Measurements from ENCODE around the gene RIT2.

RIT2 gene

GRCh38 chr18:42780171-42780570, 335.3 kb downstream of the RIT2 start:
- Histone ChIP-seq H3K27ac (no peak overlapping the region), H3K4me1 (ENCODE audit: low read depth, poor library complexity, severe bottlenecking) (no peaks in the 10 kb centered on the region), H3K27me3 (ENCODE audit: insufficient read depth, low read depth) (no peaks in the 10 kb centered on the region), H4K20me1 (ENCODE audit: insufficient read depth) (no peaks in the 10 kb centered on the region), H3K36me3 (ENCODE audit: insufficient read depth) (no peaks in the 10 kb centered on the region), H3K9ac (no peak overlapping the region), H3K4me2 (no peak overlapping the region), H3K4me3 (IDR thresholded peaks at IDR 0.05; ENCODE audit: insufficient read depth, low read depth, low read length) (no peak overlapping the region), H2AFZ (ENCODE audit: low read depth) (no peak overlapping the region), H3K79me2 (ENCODE audit: insufficient read depth, low read depth) (no peaks in the 10 kb centered on the region)
- TF ChIP-seq CTCF (conservative IDR thresholded peaks at IDR 0.05; ENCODE audit: low read depth, low read length) = no peak

GRCh38 chr18:42778445-42779042, 336.9 kb downstream of the RIT2 start:
- no peaks in the 10 kb centered on the region for H4K20me1 ChIP-seq (ENCODE audit: insufficient read depth)
- H3K9ac ChIP-seq = no peak overlapping the region
- no peaks in the 10 kb centered on the region for H3K36me3 ChIP-seq (ENCODE audit: insufficient read depth)
- H3K4me3 ChIP-seq (IDR thresholded peaks at IDR 0.05; ENCODE audit: insufficient read depth, low read depth, low read length) = no peak overlapping the region
- no peaks in the 10 kb centered on the region for H3K79me2 ChIP-seq (ENCODE audit: insufficient read depth, low read depth)
- TF ChIP-seq CTCF (conservative IDR thresholded peaks at IDR 0.05; ENCODE audit: low read depth, low read length) = no peak
- no peak overlapping the region for H3K27ac ChIP-seq
- H3K4me2 ChIP-seq = no peak overlapping the region
- H3K27me3 ChIP-seq (ENCODE audit: insufficient read depth, low read depth) = no peaks in the 10 kb centered on the region
- no peaks in the 10 kb centered on the region for H3K4me1 ChIP-seq (ENCODE audit: low read depth, poor library complexity, severe bottlenecking)
- no peak overlapping the region for H2AFZ ChIP-seq (ENCODE audit: low read depth)

GRCh38 chr18:42778024-42778423, 337.5 kb downstream of the RIT2 start:
- no peaks in the 10 kb centered on the region for H4K20me1 ChIP-seq (ENCODE audit: insufficient read depth)
- H3K36me3 ChIP-seq (ENCODE audit: insufficient read depth) = no peaks in the 10 kb centered on the region
- TF ChIP-seq CTCF (conservative IDR thresholded peaks at IDR 0.05; ENCODE audit: low read depth, low read length) = no peak
- no peaks in the 10 kb centered on the region for H3K79me2 ChIP-seq (ENCODE audit: insufficient read depth, low read depth)
- no peak overlapping the region for H2AFZ ChIP-seq (ENCODE audit: low read depth)
- H3K9ac ChIP-seq = no peak overlapping the region
- no peaks in the 10 kb centered on the region for H3K4me1 ChIP-seq (ENCODE audit: low read depth, poor library complexity, severe bottlenecking)
- no peak overlapping the region for H3K4me2 ChIP-seq
- no peak overlapping the region for H3K27ac ChIP-seq
- no peaks in the 10 kb centered on the region for H3K27me3 ChIP-seq (ENCODE audit: insufficient read depth, low read depth)
- H3K4me3 ChIP-seq (IDR thresholded peaks at IDR 0.05; ENCODE audit: insufficient read depth, low read depth, low read length) = no peak overlapping the region

GRCh38 chr18:42773870-42774269, 341.6 kb downstream of the RIT2 start:
- Histone ChIP-seq H3K36me3 (ENCODE audit: insufficient read depth) (no peaks in the 10 kb centered on the region), H3K9ac (no peak overlapping the region), H3K27ac (no peak overlapping the region), H3K4me1 (ENCODE audit: low read depth, poor library complexity, severe bottlenecking) (no peaks in the 10 kb centered on the region), H3K4me3 (IDR thresholded peaks at IDR 0.05; ENCODE audit: insufficient read depth, low read depth, low read length) (no peak overlapping the region), H3K79me2 (ENCODE audit: insufficient read depth, low read depth) (no peaks in the 10 kb centered on the region), H2AFZ (ENCODE audit: low read depth) (no peak overlapping the region), H3K4me2 (no peak overlapping the region), H3K27me3 (ENCODE audit: insufficient read depth, low read depth) (no peaks in the 10 kb centered on the region), H4K20me1 (ENCODE audit: insufficient read depth) (no peaks in the 10 kb centered on the region)
- no peak for TF ChIP-seq CTCF (conservative IDR thresholded peaks at IDR 0.05; ENCODE audit: low read depth, low read length)

Measured in KMS-11 (cell line).